Erythroblast (primary cell): Measurements from ENCODE around the gene ZNF491.

Source experiments
- GATA1 ChIP-seq: IDR thresholded peaks from 2 replicates; pipeline ENCODE4 v1.6.1; 2011; ENCODE audit warnings: low read depth, mild to moderate bottlenecking, control low read depth, low read length, moderate library complexity
- POLR2A ChIP-seq: IDR thresholded peaks from 2 replicates; pipeline ENCODE4 v1.6.1; 2011; ENCODE audit warnings: mild to moderate bottlenecking, low read length

GRCh38 chr19:11853358-11853757 lies 55.0 kb downstream of the ZNF491 start:
- TF ChIP-seq POLR2A (no peak), GATA1 (no peak)
